GM12878 (cell line): ENCODE results near the gene PTPMT1. TPM values are rescaled to one million over a fixed set of nuclear protein-coding genes. Genes with fewer than 3 reads are reported as not detected.

Experiments used
- CHD2 ChIP-seq: IDR thresholded peaks from 2 replicates; pipeline ENCODE4 v1.6.1; 2011; ENCODE audit warnings: low read depth, low read length, improper control_type of control experiment, borderline replicate concordance
- CREB1 ChIP-seq: IDR thresholded peaks from 2 replicates; pipeline ENCODE4 v1.6.1; 2012; ENCODE audit warnings: low read depth, mild to moderate bottlenecking, inconsistent platforms
- DPF2 ChIP-seq: fragments of 450-650 bp; IDR thresholded peaks from 2 replicates; pipeline ENCODE4 v1.6.1; 2017; ENCODE audit warnings: mild to moderate bottlenecking
- GABPA ChIP-seq: IDR thresholded peaks from 2 replicates; pipeline ENCODE4 v1.6.1; 2014; ENCODE audit warnings: antibody characterized with exemption, low read depth, mild to moderate bottlenecking, inconsistent platforms
- LARP7 ChIP-seq: fragments of 450-650 bp; IDR thresholded peaks from 2 replicates; pipeline ENCODE4 v1.6.1; 2017; ENCODE audit warnings: mild to moderate bottlenecking
- NFXL1 ChIP-seq: fragments of 450-650 bp; IDR thresholded peaks from 2 replicates; pipeline ENCODE4 v1.6.1; 2017; ENCODE audit warnings: antibody characterized with exemption, mild to moderate bottlenecking, borderline replicate concordance
- NR2C1 ChIP-seq: fragments of 450-650 bp; IDR thresholded peaks from 2 replicates; pipeline ENCODE4 v1.6.1; 2017; ENCODE audit warnings: antibody characterized with exemption, mild to moderate bottlenecking, moderate library complexity
- NR2F1 ChIP-seq: fragments of 450-650 bp; conservative IDR thresholded peaks from 2 replicates; pipeline ENCODE4 v1.6.1; 2017; ENCODE audit warnings: mild to moderate bottlenecking
- POLR2AphosphoS5 ChIP-seq: IDR thresholded peaks from 2 replicates; pipeline ENCODE4 v1.6.1; 2011; ENCODE audit warnings: mild to moderate bottlenecking, low read length, inconsistent platforms
- SIX5 ChIP-seq: IDR thresholded peaks from 2 replicates; pipeline ENCODE4 v1.6.1; 2011; ENCODE audit warnings: mild to moderate bottlenecking, low read depth, low read length, moderate library complexity; ENCODE audit not compliant: severe bottlenecking
- SMARCA5 ChIP-seq: fragments of 450-650 bp; IDR thresholded peaks from 2 replicates; pipeline ENCODE4 v1.6.1; 2017; ENCODE audit warnings: mild to moderate bottlenecking
- SMC3 ChIP-seq: IDR thresholded peaks from 2 replicates; pipeline ENCODE4 v1.6.1; 2011; ENCODE audit warnings: low read length, improper control_type of control experiment, borderline replicate concordance
- SPI1 ChIP-seq: IDR thresholded peaks from 2 replicates; pipeline ENCODE4 v1.6.1; 2011; ENCODE audit warnings: low read depth, mild to moderate bottlenecking, low read length, moderate library complexity, borderline replicate concordance; ENCODE audit not compliant: insufficient read depth
- TCF3 ChIP-seq: IDR thresholded peaks from 2 replicates; pipeline ENCODE4 v1.6.1; 2012; ENCODE audit warnings: low read depth, mild to moderate bottlenecking, low read length, borderline replicate concordance; ENCODE audit not compliant: insufficient read depth
- ZBED1 ChIP-seq: IDR thresholded peaks from 2 replicates; pipeline ENCODE4 v1.6.1; 2016; ENCODE audit warnings: borderline replicate concordance
- ZNF217 ChIP-seq: fragments of 450-650 bp; IDR thresholded peaks from 2 replicates; pipeline ENCODE4 v1.6.1; 2017; ENCODE audit warnings: antibody characterized with exemption, mild to moderate bottlenecking
- ZNF622 ChIP-seq: fragments of 450-650 bp; IDR thresholded peaks from 2 replicates; pipeline ENCODE4 v1.6.1; 2017; ENCODE audit warnings: mild to moderate bottlenecking, inconsistent platforms
- polyA plus RNA-seq, 11 experiments: library from polyadenylated mRNA; depleted of rRNA in 4 of 11; unstranded in 6 of 11; stranded (reverse) in 5 of 11; fragments of >200 nt; fragmentation: Nextera tagmentation in 4 of 11; fragmentation: Illumina TruSeq in 1 of 11; extraction: Ambion mirVana in 4 of 11; extraction: Trizol in 1 of 11; gene quantifications; 1 replicate in 1 of 11; 2 replicates in 10 of 11; pipeline versions ENCODE4 v1.2.1 to v1.2.3, GENCODE V29; 2011 to 2016; ENCODE audit warnings: inconsistent platforms in 2 of 11, missing spikeins in 2 of 11, low read depth in 1 of 11
- total RNA-seq, 4 experiments: library from RNA; depleted of rRNA in 3 of 4; stranded (reverse); fragments of >200 nt in 3 of 4; fragmentation: Illumina TruSeq in 1 of 4; extraction: Trizol in 1 of 4; gene quantifications; 2 replicates each; pipeline versions ENCODE4 v1.2.1 to v1.2.3, GENCODE V29; 2013 to 2021
- TF ChIP-seq, protein P1 (sequence below): fragments of 450-650 bp; IDR thresholded peaks from 2 replicates; pipeline ENCODE4 v1.6.1; 2016; ENCODE audit warnings: mild to moderate bottlenecking, moderate library complexity, borderline replicate concordance
- TF ChIP-seq, protein P2 (sequence below): IDR thresholded peaks from 2 replicates; pipeline ENCODE4 v1.6.1; 2012; ENCODE audit warnings: improper control_type of control experiment, low read depth, low read length; ENCODE audit not compliant: insufficient replicate concordance
- TF ChIP-seq, protein P3 (sequence below): fragments of 450-650 bp; conservative IDR thresholded peaks from 2 replicates; pipeline ENCODE4 v1.6.1; 2017; ENCODE audit warnings: mild to moderate bottlenecking, moderate library complexity

The PTPMT1 gene
- total and polyA plus RNA-seq, 10 of the 15 experiments (the other 5 are each of a cell fraction or from before 2014, with no cell fraction given): 12.0 to 116 (median 58.2) TPM

DNA sequence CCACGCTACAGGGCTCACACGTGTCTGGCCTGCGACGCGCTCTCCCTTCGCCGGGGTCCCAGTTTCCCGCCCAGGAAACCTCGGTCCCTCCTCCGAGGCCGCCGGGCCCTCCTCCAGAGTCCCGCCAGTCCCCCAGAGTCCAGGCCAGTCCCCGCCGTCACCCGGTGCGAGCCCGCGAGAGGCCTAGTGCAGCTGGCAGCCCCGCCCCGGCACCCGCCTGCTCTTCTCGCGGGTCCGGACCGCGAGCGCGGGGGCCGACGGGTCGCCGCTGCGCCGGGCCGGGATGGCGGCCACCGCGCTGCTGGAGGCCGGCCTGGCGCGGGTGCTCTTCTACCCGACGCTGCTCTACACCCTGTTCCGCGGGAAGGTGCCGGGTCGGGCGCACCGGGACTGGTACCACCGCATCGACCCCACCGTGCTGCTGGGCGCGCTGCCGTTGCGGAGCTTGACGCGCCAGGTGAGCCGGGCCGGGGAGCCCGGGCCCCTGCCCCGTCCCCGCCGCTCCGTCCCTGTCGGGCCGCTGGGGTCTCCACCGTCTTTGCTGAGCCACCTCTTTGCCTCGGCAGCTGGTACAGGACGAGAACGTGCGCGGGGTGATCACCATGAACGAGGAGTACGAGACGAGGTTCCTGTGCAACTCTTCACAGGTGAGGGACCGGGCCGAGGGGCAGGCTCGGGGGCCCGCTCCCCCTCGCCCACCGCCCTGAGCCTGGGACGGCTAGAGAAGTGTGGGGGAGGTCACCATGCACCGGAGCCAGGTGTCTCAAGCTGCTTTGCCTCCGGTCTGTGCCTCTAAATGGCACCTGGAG lies at the start of gene PTPMT1 (continued):
- TF ChIP-seq, protein P1, sequence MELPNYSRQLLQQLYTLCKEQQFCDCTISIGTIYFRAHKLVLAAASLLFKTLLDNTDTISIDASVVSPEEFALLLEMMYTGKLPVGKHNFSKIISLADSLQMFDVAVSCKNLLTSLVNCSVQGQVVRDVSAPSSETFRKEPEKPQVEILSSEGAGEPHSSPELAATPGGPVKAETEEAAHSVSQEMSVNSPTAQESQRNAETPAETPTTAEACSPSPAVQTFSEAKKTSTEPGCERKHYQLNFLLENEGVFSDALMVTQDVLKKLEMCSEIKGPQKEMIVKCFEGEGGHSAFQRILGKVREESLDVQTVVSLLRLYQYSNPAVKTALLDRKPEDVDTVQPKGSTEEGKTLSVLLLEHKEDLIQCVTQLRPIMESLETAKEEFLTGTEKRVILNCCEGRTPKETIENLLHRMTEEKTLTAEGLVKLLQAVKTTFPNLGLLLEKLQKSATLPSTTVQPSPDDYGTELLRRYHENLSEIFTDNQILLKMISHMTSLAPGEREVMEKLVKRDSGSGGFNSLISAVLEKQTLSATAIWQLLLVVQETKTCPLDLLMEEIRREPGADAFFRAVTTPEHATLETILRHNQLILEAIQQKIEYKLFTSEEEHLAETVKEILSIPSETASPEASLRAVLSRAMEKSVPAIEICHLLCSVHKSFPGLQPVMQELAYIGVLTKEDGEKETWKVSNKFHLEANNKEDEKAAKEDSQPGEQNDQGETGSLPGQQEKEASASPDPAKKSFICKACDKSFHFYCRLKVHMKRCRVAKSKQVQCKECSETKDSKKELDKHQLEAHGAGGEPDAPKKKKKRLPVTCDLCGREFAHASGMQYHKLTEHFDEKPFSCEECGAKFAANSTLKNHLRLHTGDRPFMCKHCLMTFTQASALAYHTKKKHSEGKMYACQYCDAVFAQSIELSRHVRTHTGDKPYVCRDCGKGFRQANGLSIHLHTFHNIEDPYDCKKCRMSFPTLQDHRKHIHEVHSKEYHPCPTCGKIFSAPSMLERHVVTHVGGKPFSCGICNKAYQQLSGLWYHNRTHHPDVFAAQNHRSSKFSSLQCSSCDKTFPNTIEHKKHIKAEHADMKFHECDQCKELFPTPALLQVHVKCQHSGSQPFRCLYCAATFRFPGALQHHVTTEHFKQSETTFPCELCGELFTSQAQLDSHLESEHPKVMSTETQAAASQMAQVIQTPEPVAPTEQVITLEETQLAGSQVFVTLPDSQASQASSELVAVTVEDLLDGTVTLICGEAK: no peak
- TF ChIP-seq, protein P2, sequence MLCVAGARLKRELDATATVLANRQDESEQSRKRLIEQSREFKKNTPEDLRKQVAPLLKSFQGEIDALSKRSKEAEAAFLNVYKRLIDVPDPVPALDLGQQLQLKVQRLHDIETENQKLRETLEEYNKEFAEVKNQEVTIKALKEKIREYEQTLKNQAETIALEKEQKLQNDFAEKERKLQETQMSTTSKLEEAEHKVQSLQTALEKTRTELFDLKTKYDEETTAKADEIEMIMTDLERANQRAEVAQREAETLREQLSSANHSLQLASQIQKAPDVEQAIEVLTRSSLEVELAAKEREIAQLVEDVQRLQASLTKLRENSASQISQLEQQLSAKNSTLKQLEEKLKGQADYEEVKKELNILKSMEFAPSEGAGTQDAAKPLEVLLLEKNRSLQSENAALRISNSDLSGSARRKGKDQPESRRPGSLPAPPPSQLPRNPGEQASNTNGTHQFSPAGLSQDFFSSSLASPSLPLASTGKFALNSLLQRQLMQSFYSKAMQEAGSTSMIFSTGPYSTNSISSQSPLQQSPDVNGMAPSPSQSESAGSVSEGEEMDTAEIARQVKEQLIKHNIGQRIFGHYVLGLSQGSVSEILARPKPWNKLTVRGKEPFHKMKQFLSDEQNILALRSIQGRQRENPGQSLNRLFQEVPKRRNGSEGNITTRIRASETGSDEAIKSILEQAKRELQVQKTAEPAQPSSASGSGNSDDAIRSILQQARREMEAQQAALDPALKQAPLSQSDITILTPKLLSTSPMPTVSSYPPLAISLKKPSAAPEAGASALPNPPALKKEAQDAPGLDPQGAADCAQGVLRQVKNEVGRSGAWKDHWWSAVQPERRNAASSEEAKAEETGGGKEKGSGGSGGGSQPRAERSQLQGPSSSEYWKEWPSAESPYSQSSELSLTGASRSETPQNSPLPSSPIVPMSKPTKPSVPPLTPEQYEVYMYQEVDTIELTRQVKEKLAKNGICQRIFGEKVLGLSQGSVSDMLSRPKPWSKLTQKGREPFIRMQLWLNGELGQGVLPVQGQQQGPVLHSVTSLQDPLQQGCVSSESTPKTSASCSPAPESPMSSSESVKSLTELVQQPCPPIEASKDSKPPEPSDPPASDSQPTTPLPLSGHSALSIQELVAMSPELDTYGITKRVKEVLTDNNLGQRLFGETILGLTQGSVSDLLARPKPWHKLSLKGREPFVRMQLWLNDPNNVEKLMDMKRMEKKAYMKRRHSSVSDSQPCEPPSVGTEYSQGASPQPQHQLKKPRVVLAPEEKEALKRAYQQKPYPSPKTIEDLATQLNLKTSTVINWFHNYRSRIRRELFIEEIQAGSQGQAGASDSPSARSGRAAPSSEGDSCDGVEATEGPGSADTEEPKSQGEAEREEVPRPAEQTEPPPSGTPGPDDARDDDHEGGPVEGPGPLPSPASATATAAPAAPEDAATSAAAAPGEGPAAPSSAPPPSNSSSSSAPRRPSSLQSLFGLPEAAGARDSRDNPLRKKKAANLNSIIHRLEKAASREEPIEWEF: no peak
- TF ChIP-seq LARP7 (peak; percentile 94), ZNF217 (0 out of 2 replicates have a peak, but pooled peaks have one; percentile 29), SMC3 (no peak), NFXL1 (no peak), POLR2AphosphoS5 (peak; percentile 69; the same call in 1 of the 2 replicates), CREB1 (peak; percentile 51; the same call in 1 of the 2 replicates), ZNF622 (no peak), SIX5 (peak; percentile 32), SPI1 (no peak), NR2C1 (peak; percentile 46), CHD2 (peak; percentile 95), SMARCA5 (peak; percentile 48; the same call in 1 of the 2 replicates), DPF2 (peak; percentile 79), TCF3 (peak; percentile 70), NR2F1 (peak; percentile 74), GABPA (no peak), ZBED1 (no peak)
- TF ChIP-seq, protein P3, sequence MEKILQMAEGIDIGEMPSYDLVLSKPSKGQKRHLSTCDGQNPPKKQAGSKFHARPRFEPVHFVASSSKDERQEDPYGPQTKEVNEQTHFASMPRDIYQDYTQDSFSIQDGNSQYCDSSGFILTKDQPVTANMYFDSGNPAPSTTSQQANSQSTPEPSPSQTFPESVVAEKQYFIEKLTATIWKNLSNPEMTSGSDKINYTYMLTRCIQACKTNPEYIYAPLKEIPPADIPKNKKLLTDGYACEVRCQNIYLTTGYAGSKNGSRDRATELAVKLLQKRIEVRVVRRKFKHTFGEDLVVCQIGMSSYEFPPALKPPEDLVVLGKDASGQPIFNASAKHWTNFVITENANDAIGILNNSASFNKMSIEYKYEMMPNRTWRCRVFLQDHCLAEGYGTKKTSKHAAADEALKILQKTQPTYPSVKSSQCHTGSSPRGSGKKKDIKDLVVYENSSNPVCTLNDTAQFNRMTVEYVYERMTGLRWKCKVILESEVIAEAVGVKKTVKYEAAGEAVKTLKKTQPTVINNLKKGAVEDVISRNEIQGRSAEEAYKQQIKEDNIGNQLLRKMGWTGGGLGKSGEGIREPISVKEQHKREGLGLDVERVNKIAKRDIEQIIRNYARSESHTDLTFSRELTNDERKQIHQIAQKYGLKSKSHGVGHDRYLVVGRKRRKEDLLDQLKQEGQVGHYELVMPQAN: peak; percentile 73
